K562 (cell line): ENCODE results near the gene PSRC1. TPM values are rescaled to one million over a fixed set of nuclear protein-coding genes. Genes with fewer than 3 reads are reported as not detected.

Source experiments
- BCOR ChIP-seq: fragments of 450-650 bp; IDR thresholded peaks from 2 replicates; pipeline ENCODE4 v1.6.1; 2016
- CBFA2T3 ChIP-seq: fragments of 450-650 bp; IDR thresholded peaks from 2 replicates; pipeline ENCODE4 v1.6.1; 2017
- CHAMP1 ChIP-seq: fragments of 450-650 bp; IDR thresholded peaks from 2 replicates; pipeline ENCODE4 v1.6.1; 2016; ENCODE audit warnings: mild to moderate bottlenecking
- ESRRB ChIP-seq: fragments of 250-450 bp; sonication (Bioruptor Pico); IDR thresholded peaks from 2 replicates; pipeline ENCODE4 v1.5.0; 2020; ENCODE audit warnings: mild to moderate bottlenecking, moderate library complexity, borderline replicate concordance
- FOSL1 ChIP-seq: fragments of 200-800 bp; sonication (Bioruptor generic); conservative IDR thresholded peaks from 2 replicates; pipeline ENCODE4 v1.6.1; 2016; ENCODE audit warnings: missing genetic modification characterization, missing compliant biosample characterization
- MAX ChIP-seq: sonication (generic); formaldehyde crosslinking; IDR thresholded peaks from 2 replicates; pipeline ENCODE4 v1.9.0; 2022; ENCODE audit warnings: mild to moderate bottlenecking, missing genetic modification reagents
- RFX5 ChIP-seq: IDR thresholded peaks from 2 replicates; pipeline ENCODE4 v1.6.1; 2011; ENCODE audit warnings: low read depth, mild to moderate bottlenecking, improper control_type of control experiment, low read length
- ZBTB33 ChIP-seq: sonication (generic); formaldehyde crosslinking; IDR thresholded peaks from 2 replicates; pipeline ENCODE4 v1.8.1; 2023; ENCODE audit warnings: mild to moderate bottlenecking, missing genetic modification reagents
- polyA plus RNA-seq, 8 experiments: library from polyadenylated mRNA; depleted of rRNA in 4 of 8; stranded (reverse) in 5 of 8; unstranded in 3 of 8; fragments of >200 nt; fragmentation: Nextera tagmentation in 2 of 8; fragmentation: Illumina TruSeq in 1 of 8; extraction: Ambion mirVana in 2 of 8; extraction: Trizol in 1 of 8; gene quantifications; 2 replicates each; pipeline versions ENCODE4 v1.2.1 to v1.2.3, GENCODE V29; 2011 to 2014; ENCODE audit warnings: inconsistent platforms in 1 of 8, missing spikeins in 1 of 8
- total RNA-seq, 7 experiments: library from RNA; depleted of rRNA in 6 of 7; stranded (reverse); fragments of >200 nt in 6 of 7; fragmentation: Illumina TruSeq in 2 of 7; extraction: Trizol in 2 of 7; gene quantifications; 2 replicates each; pipeline versions ENCODE4 v1.2.1 to v1.2.3, GENCODE V29; 2011 to 2021; ENCODE audit warnings: low replicate concordance in 1 of 7

PSRC1 gene
- total and polyA plus RNA-seq, 9 of the 15 experiments (the other 6 are each of a cell fraction or from before 2014, with no cell fraction given), result 6.5 to 65.2 (median 39.3) TPM

- TF ChIP-seq CHAMP1 (no peak), CBFA2T3 (no peak), RFX5 (no peak), ESRRB (no peak), FOSL1 (tag) (no peak), MAX (CRISPR knock-in tag) (0 out of 2 replicates have a peak, but pooled peaks have one; percentile 26), BCOR (no peak), ZBTB33 (CRISPR knock-in tag) (peak; percentile 94)
Measured at GRCh38 chr1:109281680-109282496, 1.1 kb downstream of the PSRC1 start (continued).
